T-cell (primary cell): ENCODE data around the gene A1BG. TPM values are rescaled to one million over a fixed set of nuclear protein-coding genes. Genes with fewer than 3 reads are reported as not detected.

Experiments
- ATAC-seq, 4 experiments: fragments of 200-7000 bp in 3 of 4; fragments of 150-1000 bp in 1 of 4; cut with Tn5 transposase; replicated peaks in 1 of 4; 1 replicate in 3 of 4; 2 replicates in 1 of 4; pipeline ENCODE4 v1.10.0; 2021; ENCODE audit warnings: moderate library complexity in 3 of 4, mild to moderate bottlenecking in 2 of 4, moderate number of reproducible peaks in 1 of 4
- CTCF ChIA-PET, 2 donors: fragments of 300-600 bp; sonication (Branson Sonifier 250); formaldehyde crosslinking; loops; one replicate each; lab custom pipeline; 2022; ENCODE audit warnings: antibody characterized with exemption in 2 of 2; lab: Charles Lee
- POLR2A ChIA-PET, 2 donors: fragments of 300-600 bp; sonication (Branson Sonifier 250); formaldehyde crosslinking; loops; one replicate each; lab custom pipeline; 2022; ENCODE audit warnings: antibody characterized with exemption in 2 of 2; lab: Charles Lee
- DNase-seq, 35 experiments: peaks; one replicate each; pipeline versions ENCODE4 v3.0.0 to v3.0.0-alpha.2; 2013 to 2023
- H3K27ac ChIP-seq: one replicate; pipeline ENCODE4 v1.5.1; 2013; ENCODE audit warnings: low read length
- H3K27me3 ChIP-seq, 2 experiments: replicated peaks in 1 of 2; 1 replicate in 1 of 2; 2 replicates in 1 of 2; pipeline versions ENCODE4 v1.6.1 to v1.7.0; 2013; ENCODE audit warnings: low read length in 1 of 2, mixed read lengths in 1 of 2; ENCODE audit not compliant: control insufficient read depth in 2 of 2, insufficient read depth in 2 of 2; ENCODE audit errors: extremely low read depth in 1 of 2
- H3K36me3 ChIP-seq, 2 donors: 1 replicate in 1 of 2; 2 replicates in 1 of 2; pipeline versions ENCODE4 v1.6.1 to v1.7.0; 2013; ENCODE audit warnings: low read length in 1 of 2; ENCODE audit not compliant: control insufficient read depth in 2 of 2, insufficient read depth in 1 of 2; ENCODE audit errors: extremely low read depth in 1 of 2
- H3K4me1 ChIP-seq, 2 experiments: 1 replicate in 1 of 2; 2 replicates in 1 of 2; pipeline versions ENCODE4 v1.6.1 to v1.7.0; 2013; ENCODE audit warnings: low read length in 2 of 2, mixed read lengths in 1 of 2; ENCODE audit not compliant: insufficient read depth in 2 of 2, control insufficient read depth in 1 of 2; ENCODE audit errors: extremely low read depth in 1 of 2
- H3K4me3 ChIP-seq, 2 donors: 1 replicate in 1 of 2; 2 replicates in 1 of 2; pipeline versions ENCODE4 v1.5.1 to v1.7.0; 2013; ENCODE audit warnings: mild to moderate bottlenecking in 2 of 2, low read length in 1 of 2, moderate library complexity in 1 of 2; ENCODE audit not compliant: control insufficient read depth in 1 of 2; ENCODE audit errors: extremely low read depth in 1 of 2
- H3K9me3 ChIP-seq: 2 replicates; pipeline ENCODE4 v1.7.0; 2013
- H3K27ac Mint-ChIP-seq, 2 donors: one replicate each; pipeline ENCODE4 v1.8.0; 2020 to 2021; ENCODE audit warnings: mild to moderate bottlenecking in 2 of 2, mixed read lengths in 2 of 2
- H3K27me3 Mint-ChIP-seq, 2 donors: one replicate each; pipeline ENCODE4 v1.8.0; 2021 to 2022; ENCODE audit warnings: mixed read lengths in 2 of 2
- H3K36me3 Mint-ChIP-seq: one replicate; pipeline ENCODE4 v1.8.0; 2021; ENCODE audit warnings: mixed read lengths
- H3K4me1 Mint-ChIP-seq, 3 donors: one replicate each; pipeline ENCODE4 v1.8.0; 2020 to 2022; ENCODE audit warnings: mixed read lengths in 3 of 3, mild to moderate bottlenecking in 1 of 3
- H3K4me3 Mint-ChIP-seq, 3 donors: one replicate each; pipeline ENCODE4 v1.8.0; 2020 to 2022; ENCODE audit warnings: mild to moderate bottlenecking in 3 of 3, mixed read lengths in 3 of 3, moderate library complexity in 3 of 3
- H3K9me3 Mint-ChIP-seq, 3 donors: one replicate each; pipeline ENCODE4 v1.8.0; 2020 to 2022; ENCODE audit warnings: mixed read lengths in 3 of 3
- WGBS: methylation state at CpG from one replicate; pipeline ENCODE4 v1.1.5; 2013; ENCODE audit warnings: missing lambda C conversion rate; ENCODE audit not compliant: insufficient coverage; 5-methylcytosine and 5-hydroxymethylcytosine counted together
- total RNA-seq, 35 experiments: library from RNA in 6 of 35; stranded (reverse) in 6 of 35; fragments of 120-200 nt in 1 of 35; gene quantifications; one replicate each; pipeline versions ENCODE4 v1.2.1 to v1.2.4 and lab custom pipeline; 2013 to 2026

The A1BG gene
- total RNA-seq, 5 donors from 2014 or later (not counting 1 experiment from before 2014, with no cell fraction given) = 15.4 to 31.1 (median 19.3) TPM

GRCh38 chr19:58357481-58358145, 4.3 kb upstream of the A1BG start:
- no peak for ATAC-seq
- no peaks in the 10 kb centered on the region for H3K36me3 ChIP-seq
- H3K4me3 ChIP-seq = no peak overlapping the region
- H3K9me3 ChIP-seq = no peaks in the 10 kb centered on the region
- DNase-seq = no peak
- no peaks in the 10 kb centered on the region for H3K36me3 Mint-ChIP-seq
- H3K4me3 Mint-ChIP-seq = peak overlapping the region in 2 of 3 donors; percentile 37 to 74
- H3K27me3 Mint-ChIP-seq = no peaks in the 10 kb centered on the region
- ChIA-PET CTCF (no interaction called here), POLR2A (interaction anchor here in 1 of 2 donors (0.7 kb wide), 1 partner anchor 51 kb away, joined by 3 read pairs; the partner anchor contains the start of gene ZNF584)
- no peak overlapping the region for H3K27ac ChIP-seq
- peaks cover 0 to 32% of the 10 kb centered on the region in 2 experiments for H3K27me3 ChIP-seq
- no peaks in the 10 kb centered on the region for H3K9me3 Mint-ChIP-seq
- WGBS = 87% methylated on average over 13 of the region's 19 CpGs
- H3K27ac Mint-ChIP-seq = no peak overlapping the region
- H3K4me1 ChIP-seq = peaks cover 0 to 44% of the 10 kb centered on the region in 2 experiments
- H3K4me1 Mint-ChIP-seq = peaks cover 16 to 32% (median 22%) of the 10 kb centered on the region in 3 donors

DNA sequence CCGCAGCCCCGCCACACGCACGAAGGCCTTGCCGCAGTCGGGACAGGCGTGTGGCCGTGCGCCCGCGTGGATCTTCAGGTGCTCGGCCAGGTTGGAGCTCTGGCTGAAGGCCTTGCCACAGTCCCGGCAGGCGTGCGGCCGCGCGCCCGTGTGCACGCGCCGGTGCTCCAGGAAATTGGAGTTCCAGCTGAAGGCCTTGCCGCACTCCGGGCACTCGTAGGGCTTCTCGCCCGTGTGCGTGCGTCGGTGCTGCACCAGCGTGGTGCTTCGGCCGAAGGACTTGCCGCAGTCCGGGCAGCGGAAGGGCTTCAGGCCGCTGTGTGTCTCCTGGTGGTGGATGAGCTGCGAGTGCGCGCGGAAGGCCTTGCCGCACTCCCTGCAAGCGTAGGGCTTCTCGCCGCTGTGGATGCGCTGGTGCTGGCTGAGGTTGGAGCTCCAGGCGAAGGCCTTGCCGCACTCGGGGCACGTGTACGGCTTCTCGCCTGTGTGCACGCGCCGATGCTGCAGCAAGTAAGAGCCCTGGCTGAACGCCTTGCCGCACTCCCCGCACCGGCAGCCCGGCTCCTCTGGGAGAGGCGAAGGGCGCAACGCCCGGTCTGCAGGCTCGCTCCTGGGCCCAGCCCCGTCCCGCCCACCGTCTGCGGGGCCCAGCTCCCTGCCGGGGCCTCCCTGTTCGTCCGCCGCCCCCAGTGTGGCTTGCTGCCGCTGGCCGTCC, 3.6 kb upstream of the A1BG start:
- Histone ChIP-seq H3K9me3 (no peaks in the 10 kb centered on the region), H3K36me3 (no peaks in the 10 kb centered on the region), H3K4me3 (peak overlapping the region; percentile 41 to 53), H3K27ac (no peak overlapping the region), H3K27me3 (peaks cover 0 to 32% of the 10 kb centered on the region in 2 experiments), H3K4me1 (peaks cover 0 to 39% of the 10 kb centered on the region in 2 experiments)
- ATAC-seq (peak in 2 of 4 experiments; percentile 4 to 23), DNase-seq (peak in 2 of 35 experiments; percentile 6 to 15)
- Mint-ChIP-seq H3K4me3 (peak overlapping the region; percentile 63 to 74 (median 64)), H3K36me3 (no peaks in the 10 kb centered on the region), H3K4me1 (peaks cover 13 to 30% (median 18%) of the 10 kb centered on the region in 3 donors), H3K27ac (no peak overlapping the region), H3K9me3 (no peaks in the 10 kb centered on the region), H3K27me3 (no peaks in the 10 kb centered on the region)
- CTCF ChIA-PET = no interaction called here
- 42% methylated on average over 70 of the region's 75 CpGs for WGBS
- POLR2A ChIA-PET = no interaction called here

- peak in 31 of 35 experiments; percentile 18 to 65 (median 33) for DNase-seq
- Mint-ChIP-seq H3K4me3 (peak overlapping the region; percentile 63 to 74 (median 64)), H3K9me3 (no peaks in the 10 kb centered on the region), H3K36me3 (no peaks in the 10 kb centered on the region), H3K4me1 (peaks cover 10 to 28% (median 16%) of the 10 kb centered on the region in 3 donors), H3K27ac (peak overlapping the region; percentile 31 to 52), H3K27me3 (peaks cover 0 to 1% of the 10 kb centered on the region in 2 donors)
- peak; percentile 76 to 83 (median 79) for ATAC-seq
- WGBS = 13% methylated on average over 93 of the region's 94 CpGs
- Histone ChIP-seq H3K27me3 (peaks cover 0 to 29% of the 10 kb centered on the region in 2 experiments), H3K4me1 (peaks cover 0 to 36% of the 10 kb centered on the region in 2 experiments), H3K27ac (no peak overlapping the region), H3K4me3 (peak overlapping the region; percentile 41 to 53), H3K9me3 (no peaks in the 10 kb centered on the region), H3K36me3 (no peaks in the 10 kb centered on the region)
- ChIA-PET POLR2A (no interaction called here), CTCF (no interaction called here)
These were observed 2.8 kb upstream of the A1BG start for GRCh38 chr19:58355908-58356765.

- peak overlapping the region in 1 of 2 donors; percentile 55 for H3K27ac Mint-ChIP-seq
- peaks cover 0 to 1% of the 10 kb centered on the region in 2 donors for H3K27me3 Mint-ChIP-seq
- H3K4me3 Mint-ChIP-seq = peak overlapping the region; percentile 39 to 74 (median 41)
- Histone ChIP-seq H3K4me1 (peaks cover 0 to 36% of the 10 kb centered on the region in 2 experiments), H3K27me3 (peaks cover 0 to 27% of the 10 kb centered on the region in 2 experiments), H3K36me3 (no peaks in the 10 kb centered on the region), H3K9me3 (no peaks in the 10 kb centered on the region), H3K27ac (no peak overlapping the region), H3K4me3 (no peak overlapping the region)
- DNase-seq (no peak), ATAC-seq (no peak)
- 73% methylated on average over 7 of the region's 10 CpGs for WGBS
- H3K9me3 Mint-ChIP-seq = no peaks in the 10 kb centered on the region
- POLR2A ChIA-PET = no interaction called here
- CTCF ChIA-PET = no interaction called here
- H3K4me1 Mint-ChIP-seq = peaks cover 10 to 28% (median 18%) of the 10 kb centered on the region in 3 donors
- no peaks in the 10 kb centered on the region for H3K36me3 Mint-ChIP-seq
These were observed 2.0 kb upstream of the A1BG start for GRCh38 chr19:58355215-58355796.

GRCh38 chr19:58354478-58355030, 1.3 kb upstream of the A1BG start:
- H3K27ac ChIP-seq = no peak overlapping the region
- ChIA-PET CTCF (no interaction called here), POLR2A (no interaction called here)
- whole genome bisulfite sequencing = 94% methylated on average over 6 of the region's 6 CpGs
- no peaks in the 10 kb centered on the region for H3K9me3 ChIP-seq
- no peaks in the 10 kb centered on the region for H3K36me3 ChIP-seq
- no peak for DNase-seq
- H3K4me1 ChIP-seq = peaks cover 4 to 36% of the 10 kb centered on the region in 2 experiments
- Mint-ChIP-seq H3K36me3 (no peaks in the 10 kb centered on the region), H3K4me3 (no peak overlapping the region), H3K27me3 (peaks cover 0 to 3% of the 10 kb centered on the region in 2 donors), H3K4me1 (peaks cover 14 to 30% (median 20%) of the 10 kb centered on the region in 3 donors), H3K27ac (no peak overlapping the region), H3K9me3 (no peaks in the 10 kb centered on the region)
- no peak for ATAC-seq
- peaks cover 0 to 31% of the 10 kb centered on the region in 2 experiments for H3K27me3 ChIP-seq
- no peak overlapping the region for H3K4me3 ChIP-seq
